Measurements from ENCODE around the gene KRT34.

DNA sequence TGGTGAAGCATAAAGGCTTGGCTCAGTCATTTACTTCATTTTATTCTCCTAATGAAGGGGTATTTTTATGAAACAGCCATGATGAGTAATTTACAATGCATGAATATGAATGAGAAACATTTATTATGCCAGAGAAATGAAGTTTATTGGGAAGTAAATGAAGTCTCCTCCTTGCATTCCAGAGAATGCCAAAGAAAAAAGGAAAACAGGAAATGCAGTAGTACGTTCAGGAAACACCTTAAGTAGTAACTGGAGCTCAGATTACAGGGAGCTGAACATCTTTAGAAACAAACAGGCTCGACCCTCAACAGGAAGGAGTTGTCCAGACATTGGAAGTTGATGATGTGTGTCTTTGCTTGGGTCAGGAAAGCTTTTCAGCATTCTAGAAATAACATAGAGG is 4.6 kb downstream of the KRT34 start:
- TF ChIP-seq, protein P1, sequence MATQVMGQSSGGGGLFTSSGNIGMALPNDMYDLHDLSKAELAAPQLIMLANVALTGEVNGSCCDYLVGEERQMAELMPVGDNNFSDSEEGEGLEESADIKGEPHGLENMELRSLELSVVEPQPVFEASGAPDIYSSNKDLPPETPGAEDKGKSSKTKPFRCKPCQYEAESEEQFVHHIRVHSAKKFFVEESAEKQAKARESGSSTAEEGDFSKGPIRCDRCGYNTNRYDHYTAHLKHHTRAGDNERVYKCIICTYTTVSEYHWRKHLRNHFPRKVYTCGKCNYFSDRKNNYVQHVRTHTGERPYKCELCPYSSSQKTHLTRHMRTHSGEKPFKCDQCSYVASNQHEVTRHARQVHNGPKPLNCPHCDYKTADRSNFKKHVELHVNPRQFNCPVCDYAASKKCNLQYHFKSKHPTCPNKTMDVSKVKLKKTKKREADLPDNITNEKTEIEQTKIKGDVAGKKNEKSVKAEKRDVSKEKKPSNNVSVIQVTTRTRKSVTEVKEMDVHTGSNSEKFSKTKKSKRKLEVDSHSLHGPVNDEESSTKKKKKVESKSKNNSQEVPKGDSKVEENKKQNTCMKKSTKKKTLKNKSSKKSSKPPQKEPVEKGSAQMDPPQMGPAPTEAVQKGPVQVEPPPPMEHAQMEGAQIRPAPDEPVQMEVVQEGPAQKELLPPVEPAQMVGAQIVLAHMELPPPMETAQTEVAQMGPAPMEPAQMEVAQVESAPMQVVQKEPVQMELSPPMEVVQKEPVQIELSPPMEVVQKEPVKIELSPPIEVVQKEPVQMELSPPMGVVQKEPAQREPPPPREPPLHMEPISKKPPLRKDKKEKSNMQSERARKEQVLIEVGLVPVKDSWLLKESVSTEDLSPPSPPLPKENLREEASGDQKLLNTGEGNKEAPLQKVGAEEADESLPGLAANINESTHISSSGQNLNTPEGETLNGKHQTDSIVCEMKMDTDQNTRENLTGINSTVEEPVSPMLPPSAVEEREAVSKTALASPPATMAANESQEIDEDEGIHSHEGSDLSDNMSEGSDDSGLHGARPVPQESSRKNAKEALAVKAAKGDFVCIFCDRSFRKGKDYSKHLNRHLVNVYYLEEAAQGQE (IDR thresholded peaks at IDR 0.05; ENCODE audit: insufficient read depth in 1 of 2, low read depth in 2 of 2, low read length in 2 of 2) = no peak
- TF ChIP-seq POLR2AphosphoS5 (IDR thresholded peaks at IDR 0.05; ENCODE audit: low read depth, low read length) = no peak
- TF ChIP-seq TAF1 (IDR thresholded peaks at IDR 0.05; ENCODE audit: borderline replicate concordance, insufficient read depth, low read length) = no peak
- no peak for TF ChIP-seq SIN3A (IDR thresholded peaks at IDR 0.05; ENCODE audit: borderline replicate concordance, insufficient read depth, low read length)
